ENCODE measurements around the gene CLDN9.

DNA sequence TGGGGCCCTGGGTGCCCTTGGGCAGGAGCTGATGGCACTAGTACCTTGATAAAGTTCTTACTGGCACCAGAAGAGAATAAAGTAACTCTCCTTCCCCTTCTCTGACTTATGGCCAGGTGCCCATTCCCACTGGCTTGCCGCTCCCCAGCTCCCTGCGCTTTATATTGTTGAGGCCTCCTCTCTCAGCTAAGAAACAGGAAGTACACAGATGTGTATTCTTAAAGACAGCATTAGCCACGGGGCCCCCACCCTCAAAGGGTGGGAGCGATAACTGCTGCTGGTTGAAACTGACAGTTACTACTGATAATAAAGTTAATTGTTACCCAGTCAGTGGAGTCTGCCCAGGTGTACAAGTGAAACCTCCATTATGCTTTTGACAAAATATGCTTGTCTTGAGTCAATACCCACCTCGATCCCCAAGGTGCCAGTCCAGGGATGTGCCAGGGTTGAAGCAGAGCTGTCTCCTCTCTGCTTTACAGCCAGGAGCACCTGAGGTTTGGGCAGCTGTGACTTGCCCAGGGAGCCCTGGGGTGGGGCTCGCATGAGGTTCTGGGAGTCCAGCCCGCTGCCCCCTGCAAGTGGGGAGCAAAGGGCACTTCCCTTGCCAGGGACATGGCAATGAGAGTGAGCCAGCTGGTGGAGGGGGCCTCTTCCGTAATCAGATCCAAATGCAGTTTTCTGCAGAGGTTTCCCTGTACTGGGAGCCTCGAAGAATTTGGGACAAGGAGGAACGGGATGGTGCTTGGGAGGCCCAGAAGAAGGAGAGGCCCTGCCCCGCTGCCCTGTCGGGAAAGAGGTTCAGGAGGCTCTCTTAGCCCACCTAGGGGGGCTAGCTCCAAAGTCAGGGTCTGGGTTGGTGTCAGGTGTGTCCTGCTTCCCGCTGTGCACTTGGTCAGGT lies 5.4 kb upstream of the CLDN9 start:
- TF ChIP-seq, protein P1, sequence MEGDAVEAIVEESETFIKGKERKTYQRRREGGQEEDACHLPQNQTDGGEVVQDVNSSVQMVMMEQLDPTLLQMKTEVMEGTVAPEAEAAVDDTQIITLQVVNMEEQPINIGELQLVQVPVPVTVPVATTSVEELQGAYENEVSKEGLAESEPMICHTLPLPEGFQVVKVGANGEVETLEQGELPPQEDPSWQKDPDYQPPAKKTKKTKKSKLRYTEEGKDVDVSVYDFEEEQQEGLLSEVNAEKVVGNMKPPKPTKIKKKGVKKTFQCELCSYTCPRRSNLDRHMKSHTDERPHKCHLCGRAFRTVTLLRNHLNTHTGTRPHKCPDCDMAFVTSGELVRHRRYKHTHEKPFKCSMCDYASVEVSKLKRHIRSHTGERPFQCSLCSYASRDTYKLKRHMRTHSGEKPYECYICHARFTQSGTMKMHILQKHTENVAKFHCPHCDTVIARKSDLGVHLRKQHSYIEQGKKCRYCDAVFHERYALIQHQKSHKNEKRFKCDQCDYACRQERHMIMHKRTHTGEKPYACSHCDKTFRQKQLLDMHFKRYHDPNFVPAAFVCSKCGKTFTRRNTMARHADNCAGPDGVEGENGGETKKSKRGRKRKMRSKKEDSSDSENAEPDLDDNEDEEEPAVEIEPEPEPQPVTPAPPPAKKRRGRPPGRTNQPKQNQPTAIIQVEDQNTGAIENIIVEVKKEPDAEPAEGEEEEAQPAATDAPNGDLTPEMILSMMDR (IDR thresholded peaks at IDR 0.05): no peak
- no peak for TF ChIP-seq POLR2A (IDR thresholded peaks at IDR 0.05)

Data from heart left ventricle (tissue), 13 donors.